AG20443 (cell line): ENCODE results near the gene SNUPN.

Experiments used
- DNase-seq: peaks from one replicate; pipeline ENCODE4 v3.0.0; 2012; ENCODE audit warnings: low spot score, mixed read lengths

SNUPN gene

DNA sequence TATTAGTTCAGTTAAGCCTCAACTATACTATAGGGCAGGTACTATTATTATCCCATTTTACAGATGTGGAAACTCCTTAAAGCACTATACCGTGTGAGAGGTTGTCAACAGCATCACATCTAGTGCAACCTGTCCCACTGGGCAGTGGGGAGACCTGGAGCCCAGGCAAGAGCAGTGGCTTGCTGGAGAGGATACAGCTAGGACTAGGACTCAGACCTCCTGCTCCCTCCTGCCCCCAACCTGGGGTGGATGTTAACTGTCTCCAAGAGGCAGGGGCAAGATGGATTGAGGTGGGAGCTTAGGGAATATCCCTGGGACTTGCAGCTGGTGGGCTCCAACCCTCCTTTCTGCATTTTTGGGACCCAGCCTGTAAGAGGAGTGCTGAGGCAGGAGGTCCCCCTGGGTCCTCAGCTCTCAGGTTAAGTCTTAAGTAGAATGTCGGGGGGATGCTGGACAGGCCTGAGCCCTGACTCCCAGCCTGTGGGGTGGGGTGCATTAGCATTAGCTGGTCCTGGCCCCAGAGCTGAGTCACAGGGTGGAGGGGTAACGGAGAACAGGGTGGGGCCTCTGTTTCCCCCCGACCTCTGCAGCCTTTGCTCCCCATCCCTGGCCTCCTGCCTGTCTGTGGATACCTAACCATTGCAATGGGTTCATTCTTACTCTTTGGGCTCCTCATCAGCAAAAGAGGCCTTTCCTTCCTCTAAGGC is 28.8 kb upstream of the SNUPN start:
- no peak for DNase-seq

- no peak for DNase-seq
Observed at GRCh38 chr15:75653347-75653913, 27.9 kb upstream of the SNUPN start.

GRCh38 chr15:75651810-75652543 is 26.5 kb upstream of the SNUPN start:
- DNase-seq = no peak

GRCh38 chr15:75650908-75651809 is 25.6 kb upstream of the SNUPN start:
- DNase-seq = no peak

- DNase-seq = peak; percentile 44
Observed at GRCh38 chr15:75649848-75650247, 24.3 kb upstream of the SNUPN start.

DNA sequence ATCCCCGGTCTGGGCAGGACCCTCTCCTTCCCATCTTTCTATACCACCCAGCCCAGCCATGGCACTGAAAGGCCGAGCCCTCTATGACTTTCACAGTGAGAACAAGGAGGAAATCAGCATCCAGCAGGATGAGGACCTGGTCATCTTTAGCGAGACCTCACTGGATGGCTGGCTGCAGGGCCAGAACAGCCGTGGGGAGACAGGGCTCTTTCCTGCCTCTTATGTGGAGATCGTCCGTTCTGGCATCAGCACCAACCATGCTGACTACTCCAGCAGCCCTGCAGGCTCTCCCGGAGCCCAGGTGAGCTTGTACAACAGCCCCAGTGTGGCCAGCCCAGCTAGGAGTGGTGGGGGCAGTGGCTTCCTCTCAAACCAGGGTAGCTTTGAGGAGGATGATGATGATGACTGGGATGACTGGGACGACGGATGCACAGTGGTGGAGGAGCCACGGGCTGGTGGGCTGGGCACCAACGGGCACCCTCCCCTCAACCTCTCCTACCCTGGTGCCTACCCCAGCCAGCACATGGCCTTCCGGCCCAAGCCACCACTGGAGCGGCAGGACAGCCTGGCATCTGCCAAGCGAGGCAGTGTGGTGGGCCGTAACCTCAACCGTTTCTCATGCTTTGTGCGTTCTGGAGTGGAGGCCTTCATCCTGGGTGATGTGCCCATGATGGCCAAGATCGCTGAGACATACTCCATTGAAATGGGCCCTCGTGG is 23.7 kb upstream of the SNUPN start:
- no peak for DNase-seq

- DNase-seq = peak; percentile 57
Observed at GRCh38 chr15:75648156-75649000, 22.9 kb upstream of the SNUPN start.

DNA sequence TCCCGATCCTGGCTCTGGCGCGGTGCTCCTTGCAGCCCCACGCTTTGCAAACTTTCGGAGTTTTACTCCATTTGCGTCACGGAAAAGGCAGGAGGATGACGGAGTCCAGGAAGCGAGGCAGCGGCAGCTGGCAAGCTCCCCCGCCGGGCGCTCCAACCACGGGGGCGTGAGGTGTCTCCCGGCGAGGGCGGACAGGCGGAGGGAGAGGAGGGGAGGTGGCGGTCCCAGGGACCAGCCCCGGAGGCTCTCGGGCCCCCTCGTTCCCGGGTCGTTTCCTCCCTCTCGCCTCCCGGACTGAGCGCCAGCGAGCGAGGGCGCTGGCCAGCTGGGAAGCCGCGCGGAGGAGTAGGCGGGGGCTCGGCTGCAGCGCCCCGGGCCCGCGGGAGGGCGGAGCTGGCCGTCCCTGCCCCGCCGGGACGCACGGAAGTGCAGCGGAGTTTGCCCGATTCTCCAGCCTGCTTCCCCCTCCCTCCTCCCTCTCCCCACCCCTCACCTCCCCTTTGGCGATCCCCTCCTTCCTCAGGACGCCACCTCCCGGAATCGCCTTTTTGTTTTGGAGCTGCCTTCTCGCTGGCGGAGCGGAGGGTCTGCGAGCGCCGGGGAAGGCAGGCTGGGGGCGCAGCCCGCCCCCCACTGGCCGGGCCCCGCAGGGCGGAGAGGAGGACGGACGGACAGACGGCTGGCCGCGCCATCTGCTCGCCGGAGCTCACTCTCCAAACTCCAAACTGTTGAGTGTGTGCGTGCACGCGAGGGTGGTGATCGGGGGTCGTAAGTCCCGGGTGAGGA is 22.0 kb upstream of the SNUPN start, which contains the start of gene SNX33:
TSS of gene SNX33 (plus strand) at position 543 of the 786 bp plus-strand sequence. CDS start 1,191 bp downstream, outside the sequence.
- DNase-seq = peak; percentile 87

GRCh38 chr15:75646944-75647364 is 21.4 kb upstream of the SNUPN start:
- DNase-seq = no peak

- DNase-seq = no peak
Observed at GRCh38 chr15:75646112-75646943, 20.8 kb upstream of the SNUPN start.

- DNase-seq = no peak
Observed at GRCh38 chr15:75644376-75644775, 18.9 kb upstream of the SNUPN start.

- no peak for DNase-seq
Observed at GRCh38 chr15:75641603-75642002, 16.1 kb upstream of the SNUPN start.

GRCh38 chr15:75641179-75641503 is 15.6 kb upstream of the SNUPN start:
- no peak for DNase-seq

GRCh38 chr15:75640483-75641178 is 15.1 kb upstream of the SNUPN start:
- DNase-seq = no peak

DNA sequence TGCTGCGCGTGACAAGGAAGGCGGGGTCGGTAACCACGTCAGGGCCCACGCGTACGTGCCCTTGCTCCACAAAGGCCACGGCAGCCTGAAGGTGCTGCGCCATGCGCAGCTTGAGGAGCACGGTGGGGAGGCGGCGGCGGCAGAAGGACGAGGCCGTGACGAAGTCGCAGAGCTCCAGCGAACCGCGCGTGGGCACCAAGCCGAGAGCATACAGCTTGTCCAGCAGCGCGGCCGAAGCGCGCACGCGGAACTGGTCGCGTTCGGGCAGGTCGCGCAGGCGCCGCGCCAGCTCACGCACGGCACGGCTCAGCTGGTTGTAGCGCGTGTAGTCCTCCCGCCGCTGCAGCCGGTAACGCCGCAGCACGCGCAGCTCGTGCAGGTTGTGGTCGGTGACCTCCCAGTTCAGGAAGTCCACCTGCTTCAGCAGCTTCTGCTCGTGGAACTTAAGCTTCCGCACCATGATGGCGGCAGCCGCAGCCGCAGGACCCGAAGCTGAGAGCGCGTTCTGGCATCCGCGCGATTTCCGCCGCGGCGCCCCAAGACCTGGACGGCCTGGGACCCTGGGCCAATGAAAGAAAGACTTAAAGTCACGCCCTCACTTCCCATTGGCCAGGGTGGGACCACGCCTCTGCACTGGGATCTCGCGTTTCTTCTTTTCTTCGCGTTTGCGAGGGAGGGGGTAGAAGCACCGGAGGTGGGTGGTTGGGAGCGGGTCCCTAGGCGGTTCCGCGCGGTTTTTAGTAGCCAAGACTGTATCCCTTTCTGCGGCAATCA is 14.4 kb upstream of the SNUPN start, which contains the start of gene IMP3:
TSS of gene IMP3 (minus strand) at position 516 of the 774 bp plus-strand sequence. CDS start at position 460, 56 bp downstream.
- peak; percentile 95 for DNase-seq

- no peak for DNase-seq
Observed at GRCh38 chr15:75639191-75639708, 13.7 kb upstream of the SNUPN start.
